ENCODE results near the gene FGFRL1.

The FGFRL1 gene

GRCh38 chr4:1014291-1015167, 3.1 kb downstream of the FGFRL1 start:
- TF ChIP-seq SIN3A (IDR thresholded peaks at IDR 0.05; ENCODE audit: borderline replicate concordance, insufficient read depth, low read length) (no peak), REST (IDR thresholded peaks at IDR 0.05; ENCODE audit: insufficient read depth in 1 of 2, low read depth in 2 of 2, low read length in 2 of 2) (no peak), FOXP2 (optimal IDR thresholded peaks at IDR 0.05; ENCODE audit: borderline replicate concordance, extremely low read depth, extremely low read length, insufficient read depth) (no peak), TAF1 (IDR thresholded peaks at IDR 0.05; ENCODE audit: borderline replicate concordance, insufficient read depth, low read length) (no peak), POLR2AphosphoS5 (IDR thresholded peaks at IDR 0.05; ENCODE audit: low read depth, low read length) (no peak)

GRCh38 chr4:1015179-1015578, 3.8 kb downstream of the FGFRL1 start:
- TF ChIP-seq POLR2AphosphoS5 (IDR thresholded peaks at IDR 0.05; ENCODE audit: low read depth, low read length) = no peak
- no peak for TF ChIP-seq SIN3A (IDR thresholded peaks at IDR 0.05; ENCODE audit: borderline replicate concordance, insufficient read depth, low read length)
- TF ChIP-seq REST (IDR thresholded peaks at IDR 0.05; ENCODE audit: insufficient read depth in 1 of 2, low read depth in 2 of 2, low read length in 2 of 2) = no peak
- TF ChIP-seq TAF1 (IDR thresholded peaks at IDR 0.05; ENCODE audit: borderline replicate concordance, insufficient read depth, low read length) = no peak
- TF ChIP-seq FOXP2 (optimal IDR thresholded peaks at IDR 0.05; ENCODE audit: borderline replicate concordance, extremely low read depth, extremely low read length, insufficient read depth) = no peak

- TF ChIP-seq REST (IDR thresholded peaks at IDR 0.05; ENCODE audit: insufficient read depth in 1 of 2, low read depth in 2 of 2, low read length in 2 of 2) = no peak
- TF ChIP-seq TAF1 (IDR thresholded peaks at IDR 0.05; ENCODE audit: borderline replicate concordance, insufficient read depth, low read length) = no peak
- no peak for TF ChIP-seq FOXP2 (optimal IDR thresholded peaks at IDR 0.05; ENCODE audit: borderline replicate concordance, extremely low read depth, extremely low read length, insufficient read depth)
Measured at GRCh38 chr4:1015746-1016145, 4.3 kb downstream of the FGFRL1 start.

GRCh38 chr4:1017211-1017610, 5.8 kb downstream of the FGFRL1 start:
- no peak for TF ChIP-seq FOXP2 (optimal IDR thresholded peaks at IDR 0.05; ENCODE audit: borderline replicate concordance, extremely low read depth, extremely low read length, insufficient read depth)
- TF ChIP-seq TAF1 (IDR thresholded peaks at IDR 0.05; ENCODE audit: borderline replicate concordance, insufficient read depth, low read length) = no peak
- TF ChIP-seq SIN3A (IDR thresholded peaks at IDR 0.05; ENCODE audit: borderline replicate concordance, insufficient read depth, low read length) = no peak
- no peak for TF ChIP-seq POLR2AphosphoS5 (IDR thresholded peaks at IDR 0.05; ENCODE audit: low read depth, low read length)
- TF ChIP-seq REST (IDR thresholded peaks at IDR 0.05; ENCODE audit: insufficient read depth in 1 of 2, low read depth in 2 of 2, low read length in 2 of 2) = no peak
